ENCODE results near the gene NAV2. TPM values are rescaled to one million over a fixed set of nuclear protein-coding genes. Genes with fewer than 3 reads are reported as not detected.

Gene NAV2
- total and polyA plus RNA-seq, 2 experiments from 2014 or later = 26.0 to 45.0 TPM

DNA sequence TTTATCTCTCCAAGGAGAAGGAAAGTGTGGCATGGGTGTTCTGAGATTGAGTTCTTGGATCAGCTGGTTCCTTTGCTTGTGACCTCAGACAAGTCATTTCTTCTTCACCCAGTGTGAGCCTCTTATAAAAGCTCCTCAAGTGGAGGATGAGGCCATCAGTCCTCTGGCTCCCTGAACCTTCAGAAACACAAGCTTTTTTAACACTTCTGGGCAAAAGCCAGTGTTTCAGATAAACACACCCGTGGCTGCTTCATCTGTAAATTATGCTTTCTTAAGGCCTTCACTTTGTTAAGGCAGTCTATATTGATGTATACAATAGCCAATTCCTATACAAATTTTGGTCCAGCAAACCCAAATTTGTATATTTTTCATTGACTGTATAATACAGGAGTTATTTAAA lies 267.8 kb downstream of the NAV2 start (continued):
- TF ChIP-seq, protein P1, sequence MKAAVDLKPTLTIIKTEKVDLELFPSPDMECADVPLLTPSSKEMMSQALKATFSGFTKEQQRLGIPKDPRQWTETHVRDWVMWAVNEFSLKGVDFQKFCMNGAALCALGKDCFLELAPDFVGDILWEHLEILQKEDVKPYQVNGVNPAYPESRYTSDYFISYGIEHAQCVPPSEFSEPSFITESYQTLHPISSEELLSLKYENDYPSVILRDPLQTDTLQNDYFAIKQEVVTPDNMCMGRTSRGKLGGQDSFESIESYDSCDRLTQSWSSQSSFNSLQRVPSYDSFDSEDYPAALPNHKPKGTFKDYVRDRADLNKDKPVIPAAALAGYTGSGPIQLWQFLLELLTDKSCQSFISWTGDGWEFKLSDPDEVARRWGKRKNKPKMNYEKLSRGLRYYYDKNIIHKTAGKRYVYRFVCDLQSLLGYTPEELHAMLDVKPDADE (IDR thresholded peaks at IDR 0.05) = no peak

DNA sequence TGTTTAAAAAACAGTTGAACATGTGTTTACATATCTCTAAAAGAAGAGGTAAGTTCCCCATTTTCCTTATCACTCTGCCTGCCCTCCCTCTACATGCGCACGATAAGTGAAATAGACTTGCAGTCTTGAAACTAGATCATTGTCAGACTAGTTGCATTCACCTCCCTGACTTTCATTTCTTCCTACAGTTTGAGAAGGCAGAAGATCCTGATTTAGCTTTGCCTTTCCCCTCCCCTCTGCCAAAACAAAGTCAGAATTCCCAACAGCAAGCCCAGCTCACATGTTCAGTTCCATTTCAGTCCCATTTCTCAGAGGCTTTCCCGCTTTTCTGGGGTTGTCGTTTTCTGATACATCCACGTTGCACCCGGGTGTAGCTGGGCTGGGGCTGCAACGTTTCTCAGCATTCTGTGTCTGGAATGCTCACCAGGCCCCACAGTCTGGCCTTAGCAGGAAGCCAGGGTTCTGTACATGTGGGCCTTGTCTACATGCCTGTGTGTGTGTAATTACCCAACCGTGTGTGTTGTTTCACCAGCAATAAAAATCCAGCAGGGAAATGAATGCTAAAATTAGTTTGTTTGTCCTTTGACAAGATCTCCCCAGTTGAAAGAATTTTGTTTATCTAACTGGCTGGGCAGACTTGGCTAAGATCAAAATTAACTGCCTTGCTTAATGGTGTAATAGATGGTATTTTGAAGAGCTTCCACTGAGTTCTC lies 268.5 kb downstream of the NAV2 start:
- Histone ChIP-seq H3F3A (replicated peaks; ENCODE audit: low read depth) (no peaks in the 10 kb centered on the region), H3K27me3 (ENCODE audit: insufficient read depth) (no peaks in the 10 kb centered on the region), H3K4me1 (ENCODE audit: insufficient read depth) (no peaks in the 10 kb centered on the region; the same call in 1 of the 2 replicates), H4K20me1 (replicated peaks; ENCODE audit: insufficient read depth) (peaks cover 9% of the 10 kb centered on the region), H3K27ac (ENCODE audit: low read depth) (no peak overlapping the region), H2AFZ (no peak overlapping the region), H3K36me3 (ENCODE audit: insufficient read depth) (no peaks in the 10 kb centered on the region; the same call in 1 of the 2 replicates), H3K4me3 (no peak overlapping the region), H3K4me2 (no peak overlapping the region), H3K79me2 (replicated peaks; ENCODE audit: insufficient read depth) (no peaks in the 10 kb centered on the region; the same call in 1 of the 2 replicates), H3K9me2 (ENCODE audit: insufficient read depth) (no peaks in the 10 kb centered on the region)
- no peak overlapping the region for H3K4me3 Mint-ChIP-seq
- DNase-seq (ENCODE audit: low spot score) = no peak
- no peaks in the 10 kb centered on the region for H3K9me3 Mint-ChIP-seq
- no peak overlapping the region for H3K27ac Mint-ChIP-seq
- no peak for ATAC-seq
- 0 out of 3 replicates have a peak, but pooled peaks cover 6% of the 10 kb centered on the region for H3K36me3 Mint-ChIP-seq (ENCODE audit: low read depth)
- H3K4me1 Mint-ChIP-seq = peaks cover 29% of the 10 kb centered on the region
- TF ChIP-seq, protein P1 (IDR thresholded peaks at IDR 0.05) = no peak
- TF ChIP-seq, protein P2, sequence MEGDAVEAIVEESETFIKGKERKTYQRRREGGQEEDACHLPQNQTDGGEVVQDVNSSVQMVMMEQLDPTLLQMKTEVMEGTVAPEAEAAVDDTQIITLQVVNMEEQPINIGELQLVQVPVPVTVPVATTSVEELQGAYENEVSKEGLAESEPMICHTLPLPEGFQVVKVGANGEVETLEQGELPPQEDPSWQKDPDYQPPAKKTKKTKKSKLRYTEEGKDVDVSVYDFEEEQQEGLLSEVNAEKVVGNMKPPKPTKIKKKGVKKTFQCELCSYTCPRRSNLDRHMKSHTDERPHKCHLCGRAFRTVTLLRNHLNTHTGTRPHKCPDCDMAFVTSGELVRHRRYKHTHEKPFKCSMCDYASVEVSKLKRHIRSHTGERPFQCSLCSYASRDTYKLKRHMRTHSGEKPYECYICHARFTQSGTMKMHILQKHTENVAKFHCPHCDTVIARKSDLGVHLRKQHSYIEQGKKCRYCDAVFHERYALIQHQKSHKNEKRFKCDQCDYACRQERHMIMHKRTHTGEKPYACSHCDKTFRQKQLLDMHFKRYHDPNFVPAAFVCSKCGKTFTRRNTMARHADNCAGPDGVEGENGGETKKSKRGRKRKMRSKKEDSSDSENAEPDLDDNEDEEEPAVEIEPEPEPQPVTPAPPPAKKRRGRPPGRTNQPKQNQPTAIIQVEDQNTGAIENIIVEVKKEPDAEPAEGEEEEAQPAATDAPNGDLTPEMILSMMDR (conservative IDR thresholded peaks at IDR 0.05; ENCODE audit: low read depth in 2 of 2) = no peak
- peaks cover 4% of the 10 kb centered on the region for H3K27me3 Mint-ChIP-seq (ENCODE audit: insufficient read depth, low read depth, poor library complexity)

DNA sequence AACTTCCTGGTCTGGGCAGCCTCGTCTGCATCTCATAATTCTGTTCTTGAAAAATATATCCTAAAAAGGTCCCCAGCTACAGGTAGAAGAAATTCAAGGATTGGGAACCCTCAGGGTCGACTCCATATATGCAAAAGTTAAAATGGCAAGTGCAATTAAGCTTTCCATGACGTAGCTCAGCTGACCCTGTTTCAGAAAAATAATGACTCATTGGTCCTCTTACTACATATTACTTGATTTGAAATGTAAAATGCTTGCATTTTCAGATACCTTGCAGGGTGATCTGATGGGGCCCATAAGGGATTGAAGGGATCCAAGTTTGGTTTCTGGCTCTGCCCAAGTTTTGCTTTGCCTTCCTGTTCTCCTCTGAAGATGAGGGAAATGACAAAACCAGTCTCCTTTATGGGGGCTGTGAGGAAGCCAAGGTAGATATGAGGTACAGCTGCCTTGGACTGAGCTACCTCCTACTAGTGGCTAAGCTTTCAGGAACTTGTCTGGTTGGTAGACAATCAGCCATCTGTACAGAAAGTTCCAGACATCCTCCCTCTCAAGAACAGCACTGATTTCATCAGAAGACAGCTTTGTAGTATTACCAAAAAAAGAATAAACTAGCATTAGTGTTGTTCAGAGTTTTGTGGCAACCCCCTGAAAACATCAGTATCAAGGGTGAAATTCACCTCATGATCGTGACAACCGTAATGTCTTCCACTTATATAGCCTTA lies 270.3 kb downstream of the NAV2 start:
- Histone ChIP-seq H3K9me2 (ENCODE audit: insufficient read depth) (no peaks in the 10 kb centered on the region), H3K4me2 (no peak overlapping the region), H3K27me3 (ENCODE audit: insufficient read depth) (no peaks in the 10 kb centered on the region), H3K4me1 (ENCODE audit: insufficient read depth) (peaks cover 7% of the 10 kb centered on the region; the same call in 1 of the 2 replicates), H4K20me1 (replicated peaks; ENCODE audit: insufficient read depth) (0 out of 2 replicates have a peak, but pooled peaks cover 2% of the 10 kb centered on the region), H3K36me3 (ENCODE audit: insufficient read depth) (no peaks in the 10 kb centered on the region; the same call in 1 of the 2 replicates), H3F3A (replicated peaks; ENCODE audit: low read depth) (no peaks in the 10 kb centered on the region), H3K79me2 (replicated peaks; ENCODE audit: insufficient read depth) (no peaks in the 10 kb centered on the region; the same call in 1 of the 2 replicates), H2AFZ (no peak overlapping the region), H3K4me3 (no peak overlapping the region), H3K27ac (ENCODE audit: low read depth) (no peak overlapping the region)
- peaks cover 10% of the 10 kb centered on the region; the same call in 1 of the 3 replicates for H3K36me3 Mint-ChIP-seq (ENCODE audit: low read depth)
- no peak overlapping the region for H3K4me3 Mint-ChIP-seq
- DNase-seq (ENCODE audit: low spot score) = no peak
- peaks cover 10% of the 10 kb centered on the region for H3K27me3 Mint-ChIP-seq (ENCODE audit: insufficient read depth, low read depth, poor library complexity)
- no peak overlapping the region for H3K27ac Mint-ChIP-seq
- no peaks in the 10 kb centered on the region for H3K9me3 Mint-ChIP-seq
- peaks cover 30% of the 10 kb centered on the region for H3K4me1 Mint-ChIP-seq
- ATAC-seq = no peak
- no peak for TF ChIP-seq EZH2 (IDR thresholded peaks at IDR 0.05; ENCODE audit: low read depth, unreplicated experiment)
- TF ChIP-seq NANOG (IDR thresholded peaks at IDR 0.05; ENCODE audit: borderline replicate concordance) = no peak
- no peak for TF ChIP-seq POLR2AphosphoS5 (IDR thresholded peaks at IDR 0.05; ENCODE audit: low read depth)
- TF ChIP-seq EZH2phosphoT487 (IDR thresholded peaks at IDR 0.05; ENCODE audit: unreplicated experiment) = no peak
- TF ChIP-seq, protein P1 (IDR thresholded peaks at IDR 0.05) = no peak
- TF ChIP-seq, protein P2 (conservative IDR thresholded peaks at IDR 0.05; ENCODE audit: low read depth in 2 of 2) = no peak
- no peak for TF ChIP-seq STAT1 (IDR thresholded peaks at IDR 0.05; ENCODE audit: unreplicated experiment)

Measured in GM23338 (cell line).